Suprapubic skin (tissue), 4 donors: ENCODE measurements around the gene TTC39C. TPM values are rescaled to one million over a fixed set of nuclear protein-coding genes. Genes with fewer than 3 reads are reported as not detected.

Experiments used
- DNase-seq, 2 donors: peaks; one replicate each; pipeline ENCODE4 v3.0.0-alpha.2; 2019; ENCODE audit warnings: low spot score in 2 of 2
- H3K27ac ChIP-seq: fragments of 200-600 bp; sonication (generic); one replicate; pipeline ENCODE4 v1.5.1; 2019
- H3K27me3 ChIP-seq: fragments of 200-600 bp; sonication (generic); one replicate; pipeline ENCODE4 v1.5.1; 2019
- H3K36me3 ChIP-seq: fragments of 200-600 bp; sonication (generic); one replicate; pipeline ENCODE4 v1.5.1; 2019
- H3K4me1 ChIP-seq: fragments of 200-600 bp; sonication (generic); one replicate; pipeline ENCODE4 v1.5.1; 2019
- H3K4me3 ChIP-seq: fragments of 200-600 bp; sonication (generic); one replicate; pipeline ENCODE4 v1.5.1; 2019; ENCODE audit warnings: mild to moderate bottlenecking
- H3K9me3 ChIP-seq: fragments of 200-600 bp; sonication (generic); one replicate; pipeline ENCODE4 v1.5.1; 2019
- EP300 ChIP-seq: sonication (generic); formaldehyde crosslinking; IDR thresholded peaks from one replicate; pipeline ENCODE4 v1.6.1; 2017; ENCODE audit warnings: antibody characterized with exemption
- POLR2A ChIP-seq, 2 donors: fragments of 450-650 bp; IDR thresholded peaks; one replicate each; pipeline ENCODE4 v1.6.1; 2017; ENCODE audit warnings: antibody characterized with exemption in 2 of 2, mild to moderate bottlenecking in 2 of 2, moderate library complexity in 2 of 2
- POLR2AphosphoS5 ChIP-seq, 3 donors: sonication (generic); formaldehyde crosslinking; IDR thresholded peaks; one replicate each; pipeline ENCODE4 v1.6.1; 2017; ENCODE audit warnings: antibody characterized with exemption in 3 of 3
- WGBS: methylation state at CpG from one replicate; pipeline ENCODE4 v1.1.5; 2018; 5-methylcytosine and 5-hydroxymethylcytosine counted together
- total RNA-seq, 4 donors: library from RNA; depleted of rRNA; stranded (reverse); fragments of >200 nt; gene quantifications; one replicate each; pipeline ENCODE4 v1.1.0, GENCODE V29; 2016
- TF ChIP-seq, protein P1 (sequence below), 2 donors: fragments of 200-600 bp in 1 of 2; fragments of 450-650 bp in 1 of 2; sonication (generic) in 1 of 2; IDR thresholded peaks; one replicate each; pipeline ENCODE4 v1.5.1; 2016 to 2019; ENCODE audit warnings: antibody characterized with exemption in 2 of 2, mild to moderate bottlenecking in 1 of 2, moderate library complexity in 1 of 2

TTC39C gene
- total RNA-seq, 4 donors from 2014 or later: 74.9 to 126 (median 86.5) TPM

- DNase-seq: no peak
- Histone ChIP-seq H3K27ac (no peak overlapping the region), H3K9me3 (no peaks in the 10 kb centered on the region), H3K36me3 (peaks cover 50% of the 10 kb centered on the region), H3K4me1 (no peaks in the 10 kb centered on the region), H3K4me3 (no peak overlapping the region), H3K27me3 (no peaks in the 10 kb centered on the region)
- no peak for TF ChIP-seq EP300
- no peak for TF ChIP-seq POLR2AphosphoS5 (IDR thresholded peaks at IDR 0.05)
- no peak for TF ChIP-seq POLR2A (IDR thresholded peaks at IDR 0.05)
- TF ChIP-seq, protein P1, sequence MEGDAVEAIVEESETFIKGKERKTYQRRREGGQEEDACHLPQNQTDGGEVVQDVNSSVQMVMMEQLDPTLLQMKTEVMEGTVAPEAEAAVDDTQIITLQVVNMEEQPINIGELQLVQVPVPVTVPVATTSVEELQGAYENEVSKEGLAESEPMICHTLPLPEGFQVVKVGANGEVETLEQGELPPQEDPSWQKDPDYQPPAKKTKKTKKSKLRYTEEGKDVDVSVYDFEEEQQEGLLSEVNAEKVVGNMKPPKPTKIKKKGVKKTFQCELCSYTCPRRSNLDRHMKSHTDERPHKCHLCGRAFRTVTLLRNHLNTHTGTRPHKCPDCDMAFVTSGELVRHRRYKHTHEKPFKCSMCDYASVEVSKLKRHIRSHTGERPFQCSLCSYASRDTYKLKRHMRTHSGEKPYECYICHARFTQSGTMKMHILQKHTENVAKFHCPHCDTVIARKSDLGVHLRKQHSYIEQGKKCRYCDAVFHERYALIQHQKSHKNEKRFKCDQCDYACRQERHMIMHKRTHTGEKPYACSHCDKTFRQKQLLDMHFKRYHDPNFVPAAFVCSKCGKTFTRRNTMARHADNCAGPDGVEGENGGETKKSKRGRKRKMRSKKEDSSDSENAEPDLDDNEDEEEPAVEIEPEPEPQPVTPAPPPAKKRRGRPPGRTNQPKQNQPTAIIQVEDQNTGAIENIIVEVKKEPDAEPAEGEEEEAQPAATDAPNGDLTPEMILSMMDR (IDR thresholded peaks at IDR 0.05): no peak
- WGBS: 95% methylated on average over 5 of the region's 5 CpGs
Observed at GRCh38 chr18:24160086-24160485, 145.5 kb downstream of the TTC39C start.

DNA sequence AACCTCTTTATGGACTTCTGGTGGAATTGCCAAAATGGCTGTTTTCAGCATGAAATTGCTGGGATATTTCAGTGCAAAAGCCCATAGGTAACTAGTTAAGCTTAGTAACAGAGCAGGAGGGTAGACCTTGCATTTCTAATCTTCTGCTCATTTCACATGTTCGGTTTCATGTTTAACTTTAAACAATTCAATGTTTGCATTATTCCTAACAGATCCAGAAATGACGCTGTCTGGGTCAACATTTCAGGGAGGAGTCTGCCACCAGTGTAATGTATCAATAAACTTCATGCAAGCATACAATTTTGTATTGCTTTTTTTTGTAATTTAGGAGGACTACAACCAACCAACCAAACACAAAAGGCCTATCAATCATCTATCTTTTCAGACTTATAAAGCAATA, 146.8 kb downstream of the TTC39C start:
- TF ChIP-seq POLR2A (IDR thresholded peaks at IDR 0.05) (no peak), POLR2AphosphoS5 (IDR thresholded peaks at IDR 0.05) (no peak), EP300 (no peak)
- TF ChIP-seq, protein P1 (IDR thresholded peaks at IDR 0.05): no peak
- H3K27me3 ChIP-seq: no peaks in the 10 kb centered on the region
- H3K27ac ChIP-seq: no peak overlapping the region
- peaks cover 61% of the 10 kb centered on the region for H3K36me3 ChIP-seq
- H3K9me3 ChIP-seq: no peaks in the 10 kb centered on the region
- 89% methylated on average over 2 of the region's 2 CpGs for WGBS
- no peak for DNase-seq
- H3K4me1 ChIP-seq: no peaks in the 10 kb centered on the region
- no peak overlapping the region for H3K4me3 ChIP-seq

GRCh38 chr18:24168496-24168895, 153.9 kb downstream of the TTC39C start:
- DNase-seq: no peak
- 88% methylated on average over 7 of the region's 7 CpGs for WGBS

DNA sequence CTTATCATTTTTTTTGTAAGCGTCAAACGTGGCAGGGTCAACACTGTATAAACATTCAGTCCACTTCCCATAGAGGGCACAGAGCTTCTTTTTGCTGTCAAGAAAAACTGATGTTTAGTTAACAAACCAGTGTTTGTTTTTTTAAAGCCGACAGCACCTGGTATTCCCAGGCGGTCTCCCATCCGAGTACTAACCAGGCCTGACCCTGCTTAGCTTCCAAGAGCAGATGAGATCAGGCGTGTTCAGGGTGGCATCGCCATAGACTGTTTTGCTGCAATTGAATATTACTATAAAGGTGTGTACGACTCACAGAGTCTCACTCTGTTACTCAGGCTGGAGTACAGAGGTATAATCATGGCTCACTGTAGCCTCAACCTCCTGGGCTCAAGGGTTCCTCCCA, 155.8 kb downstream of the TTC39C start:
- Histone ChIP-seq H3K4me3 (no peak overlapping the region), H3K27ac (no peak overlapping the region), H3K4me1 (no peaks in the 10 kb centered on the region), H3K27me3 (no peaks in the 10 kb centered on the region), H3K9me3 (no peaks in the 10 kb centered on the region), H3K36me3 (peaks cover 51% of the 10 kb centered on the region)
- TF ChIP-seq, protein P1 (IDR thresholded peaks at IDR 0.05): no peak
- TF ChIP-seq POLR2A (IDR thresholded peaks at IDR 0.05) (no peak), EP300 (no peak), POLR2AphosphoS5 (IDR thresholded peaks at IDR 0.05) (no peak)
- WGBS: 91% methylated on average over 8 of the region's 8 CpGs
- no peak for DNase-seq

More at GRCh38 chr18:24168496-24168895, 153.9 kb downstream of the TTC39C start:
- TF ChIP-seq POLR2AphosphoS5 (IDR thresholded peaks at IDR 0.05): no peak
- no peak for TF ChIP-seq EP300
- TF ChIP-seq POLR2A (IDR thresholded peaks at IDR 0.05): no peak
- TF ChIP-seq, protein P1 (IDR thresholded peaks at IDR 0.05): no peak
- Histone ChIP-seq H3K4me1 (no peaks in the 10 kb centered on the region), H3K36me3 (peaks cover 62% of the 10 kb centered on the region), H3K27me3 (no peaks in the 10 kb centered on the region), H3K9me3 (no peaks in the 10 kb centered on the region), H3K4me3 (no peak overlapping the region), H3K27ac (no peak overlapping the region)

GRCh38 chr18:24173997-24174396, 159.4 kb downstream of the TTC39C start:
- 91% methylated on average over 3 of the region's 3 CpGs for WGBS
- TF ChIP-seq POLR2AphosphoS5 (IDR thresholded peaks at IDR 0.05): no peak
- no peak for TF ChIP-seq EP300
- no peak for TF ChIP-seq POLR2A (IDR thresholded peaks at IDR 0.05)

More at GRCh38 chr18:24173997-24174396, 159.4 kb downstream of the TTC39C start:
- H3K36me3 ChIP-seq: peaks cover 17% of the 10 kb centered on the region
- no peak overlapping the region for H3K27ac ChIP-seq
- H3K4me1 ChIP-seq: no peaks in the 10 kb centered on the region
- H3K4me3 ChIP-seq: no peak overlapping the region
- no peaks in the 10 kb centered on the region for H3K9me3 ChIP-seq
- DNase-seq: no peak
- H3K27me3 ChIP-seq: no peaks in the 10 kb centered on the region
